ENCODE results near the gene HMHB1. TPM values are rescaled to one million over a fixed set of nuclear protein-coding genes. Genes with fewer than 3 reads are reported as not detected.

The HMHB1 gene
- total RNA-seq, 4 donors from 2014 or later: 4.9 TPM; not detected in 3

DNA sequence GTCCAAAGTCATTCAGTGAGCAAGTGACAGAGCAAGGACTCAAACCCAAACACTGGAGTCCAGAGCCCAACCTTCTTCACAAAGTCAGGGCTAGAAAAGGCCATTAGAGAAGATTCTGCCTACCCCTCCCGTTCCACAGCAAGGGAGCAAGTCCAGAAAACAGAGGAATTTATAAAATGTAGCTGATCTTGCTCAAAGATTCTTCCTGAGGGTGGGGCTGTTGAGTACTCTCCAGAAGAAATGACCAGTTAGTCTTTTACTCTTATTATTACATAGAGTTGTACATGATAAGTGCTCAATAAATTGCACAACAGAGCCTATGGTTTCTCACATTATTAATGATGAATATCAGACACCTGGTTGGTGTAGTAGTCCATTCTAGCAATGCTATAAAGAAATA, 39.3 kb upstream of the HMHB1 start:
- TF ChIP-seq, protein P1, sequence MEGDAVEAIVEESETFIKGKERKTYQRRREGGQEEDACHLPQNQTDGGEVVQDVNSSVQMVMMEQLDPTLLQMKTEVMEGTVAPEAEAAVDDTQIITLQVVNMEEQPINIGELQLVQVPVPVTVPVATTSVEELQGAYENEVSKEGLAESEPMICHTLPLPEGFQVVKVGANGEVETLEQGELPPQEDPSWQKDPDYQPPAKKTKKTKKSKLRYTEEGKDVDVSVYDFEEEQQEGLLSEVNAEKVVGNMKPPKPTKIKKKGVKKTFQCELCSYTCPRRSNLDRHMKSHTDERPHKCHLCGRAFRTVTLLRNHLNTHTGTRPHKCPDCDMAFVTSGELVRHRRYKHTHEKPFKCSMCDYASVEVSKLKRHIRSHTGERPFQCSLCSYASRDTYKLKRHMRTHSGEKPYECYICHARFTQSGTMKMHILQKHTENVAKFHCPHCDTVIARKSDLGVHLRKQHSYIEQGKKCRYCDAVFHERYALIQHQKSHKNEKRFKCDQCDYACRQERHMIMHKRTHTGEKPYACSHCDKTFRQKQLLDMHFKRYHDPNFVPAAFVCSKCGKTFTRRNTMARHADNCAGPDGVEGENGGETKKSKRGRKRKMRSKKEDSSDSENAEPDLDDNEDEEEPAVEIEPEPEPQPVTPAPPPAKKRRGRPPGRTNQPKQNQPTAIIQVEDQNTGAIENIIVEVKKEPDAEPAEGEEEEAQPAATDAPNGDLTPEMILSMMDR (IDR thresholded peaks at IDR 0.05; ENCODE audit: low read depth): no peak

DNA sequence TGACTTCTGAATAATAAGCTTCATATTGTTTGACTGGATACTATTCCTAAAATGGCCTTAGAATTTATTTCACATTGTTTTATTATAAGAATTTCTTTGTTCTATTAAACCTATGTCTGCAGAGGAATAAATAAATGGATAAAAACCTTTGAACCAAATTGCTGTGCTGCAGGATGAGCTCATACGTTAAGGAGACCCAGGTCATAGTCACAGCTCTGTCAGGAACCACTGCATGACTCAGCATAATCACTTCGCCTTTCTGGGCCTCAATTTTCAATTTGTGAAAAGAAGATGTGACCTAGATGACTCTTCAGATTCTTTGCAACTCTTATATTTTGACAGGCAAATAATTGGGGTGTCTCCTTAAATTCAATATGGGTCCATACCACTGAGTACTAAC, 36.7 kb upstream of the HMHB1 start:
- TF ChIP-seq, protein P1 (IDR thresholded peaks at IDR 0.05; ENCODE audit: low read depth): no peak

GRCh38 chr5:143776951-143777350, 35.0 kb upstream of the HMHB1 start:
- TF ChIP-seq, protein P1 (IDR thresholded peaks at IDR 0.05; ENCODE audit: low read depth): no peak

GRCh38 chr5:143779506-143779905, 32.5 kb upstream of the HMHB1 start:
- TF ChIP-seq, protein P1 (IDR thresholded peaks at IDR 0.05; ENCODE audit: low read depth): no peak

DNA sequence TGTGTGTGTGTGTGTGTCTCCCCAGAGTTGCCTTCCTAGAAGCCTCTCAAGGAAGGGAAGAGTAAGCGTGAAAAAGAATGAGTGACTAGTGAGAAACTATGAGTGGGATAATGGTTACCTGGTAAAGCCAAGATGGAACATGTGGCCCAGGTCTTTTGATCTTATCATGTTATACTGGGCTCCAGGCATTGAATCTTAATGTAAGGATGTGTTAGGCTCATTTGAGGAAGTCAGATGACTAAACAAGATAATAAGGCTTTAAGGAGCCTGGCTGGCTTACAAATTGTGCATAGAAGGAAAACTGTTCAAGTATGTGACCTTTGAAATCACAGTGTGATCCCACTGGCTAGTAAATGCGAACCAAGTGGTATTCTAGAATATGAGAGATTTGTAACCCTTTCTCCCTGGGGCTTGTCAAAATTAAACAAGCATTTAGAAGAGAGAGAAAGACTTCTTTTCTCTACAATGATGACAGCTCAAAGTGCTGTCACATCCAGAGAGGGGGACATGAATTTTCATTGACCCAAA, 29.9 kb upstream of the HMHB1 start:
- TF ChIP-seq, protein P1 (IDR thresholded peaks at IDR 0.05; ENCODE audit: low read depth): no peak

GRCh38 chr5:143782588-143783386, 29.2 kb upstream of the HMHB1 start:
- TF ChIP-seq, protein P1 (IDR thresholded peaks at IDR 0.05; ENCODE audit: low read depth): no peak

GRCh38 chr5:143788401-143788800, 23.6 kb upstream of the HMHB1 start:
- TF ChIP-seq, protein P1 (IDR thresholded peaks at IDR 0.05; ENCODE audit: low read depth): no peak

Data from subcutaneous adipose tissue (tissue), 4 donors.